HCT116 (cell line): ENCODE measurements around the gene SMARCAD1.

ENCODE experiments used
- EZH2 ChIP-seq: fragments of 200-600 bp; sonication (generic); IDR thresholded peaks from 2 replicates; pipeline ENCODE4 v1.6.1; 2017; ENCODE audit warnings: antibody characterized with exemption, mixed run types
- TF ChIP-seq, protein P1 (sequence below): IDR thresholded peaks from 2 replicates; pipeline ENCODE4 v1.6.1; 2011; ENCODE audit warnings: mild to moderate bottlenecking, low read length, moderate library complexity; ENCODE audit not compliant: insufficient replicate concordance; ENCODE audit errors: extremely low read depth
- TF ChIP-seq, protein P2 (sequence below), 3 experiments: fragments of 200-600 bp in 1 of 3; sonication (generic) in 1 of 3; IDR thresholded peaks in 2 of 3; conservative IDR thresholded peaks in 1 of 3; 2 replicates each; pipeline ENCODE4 v1.5.1; 2012 to 2017; ENCODE audit warnings: low read depth in 2 of 3, low read length in 2 of 3, antibody characterized with exemption in 1 of 3, borderline replicate concordance in 1 of 3, control low read depth in 1 of 3, mild to moderate bottlenecking in 1 of 3, mixed read lengths in 1 of 3, mixed run types in 1 of 3, moderate library complexity in 1 of 3; ENCODE audit not compliant: insufficient read depth in 1 of 3

DNA sequence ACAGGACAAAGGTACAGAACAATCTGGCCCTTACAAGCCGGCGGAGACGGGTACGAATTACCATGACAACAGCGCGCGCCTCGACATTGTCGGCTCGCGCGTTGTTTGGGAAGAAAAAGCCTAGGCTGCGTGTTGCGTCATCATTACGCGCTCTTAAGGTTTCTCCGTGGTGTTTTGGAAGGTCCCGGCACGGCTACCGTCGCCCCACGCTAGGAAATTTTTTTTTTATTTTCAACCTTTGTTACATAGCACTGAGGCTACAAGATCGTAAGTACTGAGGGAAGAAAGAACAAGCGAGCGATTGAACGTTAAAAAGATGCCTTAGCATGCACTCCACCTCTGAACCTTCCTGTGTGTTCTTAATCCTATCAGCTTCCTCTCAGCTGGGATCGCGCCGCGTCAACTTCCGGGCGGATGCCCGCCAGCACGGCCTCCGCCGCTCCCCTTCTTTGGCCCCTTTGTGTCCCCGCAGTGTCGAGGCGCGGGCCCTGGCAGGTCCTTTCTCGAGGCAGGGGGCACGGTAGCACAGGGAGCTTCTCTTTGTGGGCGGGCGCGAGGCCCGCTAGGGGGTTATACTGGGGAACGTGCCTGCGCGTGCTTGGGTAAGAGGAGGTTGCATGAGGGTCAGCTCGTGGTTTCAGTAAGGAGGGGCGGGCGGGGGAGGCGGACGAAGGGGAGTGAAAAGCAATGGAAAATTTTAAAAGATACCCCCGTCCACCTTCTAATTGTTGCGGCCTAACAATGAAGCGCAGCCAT is at the start of gene SMARCAD1:
- no peak for TF ChIP-seq EZH2
- TF ChIP-seq, protein P1, sequence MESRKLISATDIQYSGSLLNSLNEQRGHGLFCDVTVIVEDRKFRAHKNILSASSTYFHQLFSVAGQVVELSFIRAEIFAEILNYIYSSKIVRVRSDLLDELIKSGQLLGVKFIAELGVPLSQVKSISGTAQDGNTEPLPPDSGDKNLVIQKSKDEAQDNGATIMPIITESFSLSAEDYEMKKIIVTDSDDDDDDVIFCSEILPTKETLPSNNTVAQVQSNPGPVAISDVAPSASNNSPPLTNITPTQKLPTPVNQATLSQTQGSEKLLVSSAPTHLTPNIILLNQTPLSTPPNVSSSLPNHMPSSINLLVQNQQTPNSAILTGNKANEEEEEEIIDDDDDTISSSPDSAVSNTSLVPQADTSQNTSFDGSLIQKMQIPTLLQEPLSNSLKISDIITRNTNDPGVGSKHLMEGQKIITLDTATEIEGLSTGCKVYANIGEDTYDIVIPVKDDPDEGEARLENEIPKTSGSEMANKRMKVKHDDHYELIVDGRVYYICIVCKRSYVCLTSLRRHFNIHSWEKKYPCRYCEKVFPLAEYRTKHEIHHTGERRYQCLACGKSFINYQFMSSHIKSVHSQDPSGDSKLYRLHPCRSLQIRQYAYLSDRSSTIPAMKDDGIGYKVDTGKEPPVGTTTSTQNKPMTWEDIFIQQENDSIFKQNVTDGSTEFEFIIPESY, result peak; percentile 93
- TF ChIP-seq, protein P2, sequence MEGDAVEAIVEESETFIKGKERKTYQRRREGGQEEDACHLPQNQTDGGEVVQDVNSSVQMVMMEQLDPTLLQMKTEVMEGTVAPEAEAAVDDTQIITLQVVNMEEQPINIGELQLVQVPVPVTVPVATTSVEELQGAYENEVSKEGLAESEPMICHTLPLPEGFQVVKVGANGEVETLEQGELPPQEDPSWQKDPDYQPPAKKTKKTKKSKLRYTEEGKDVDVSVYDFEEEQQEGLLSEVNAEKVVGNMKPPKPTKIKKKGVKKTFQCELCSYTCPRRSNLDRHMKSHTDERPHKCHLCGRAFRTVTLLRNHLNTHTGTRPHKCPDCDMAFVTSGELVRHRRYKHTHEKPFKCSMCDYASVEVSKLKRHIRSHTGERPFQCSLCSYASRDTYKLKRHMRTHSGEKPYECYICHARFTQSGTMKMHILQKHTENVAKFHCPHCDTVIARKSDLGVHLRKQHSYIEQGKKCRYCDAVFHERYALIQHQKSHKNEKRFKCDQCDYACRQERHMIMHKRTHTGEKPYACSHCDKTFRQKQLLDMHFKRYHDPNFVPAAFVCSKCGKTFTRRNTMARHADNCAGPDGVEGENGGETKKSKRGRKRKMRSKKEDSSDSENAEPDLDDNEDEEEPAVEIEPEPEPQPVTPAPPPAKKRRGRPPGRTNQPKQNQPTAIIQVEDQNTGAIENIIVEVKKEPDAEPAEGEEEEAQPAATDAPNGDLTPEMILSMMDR (IDR thresholded peaks at IDR 0.05 in 2 of 3, conservative IDR thresholded peaks at IDR 0.05 in 1 of 3; ENCODE audit: borderline replicate concordance in 1 of 3, insufficient read depth in 1 of 3, low read depth in 2 of 3, low read length in 2 of 3), result no peak
